CD4-positive, alpha-beta memory T cell (primary cell): ENCODE measurements around the gene TPI1. TPM values are rescaled to one million over a fixed set of nuclear protein-coding genes. Genes with fewer than 3 reads are reported as not detected.

Experiments used
- CTCF ChIA-PET: fragments of 350-600 bp; sonication (Branson Sonifier 250); formaldehyde crosslinking; loops from one replicate; lab custom pipeline; 2021; ENCODE audit warnings: inconsistent platforms; ENCODE audit not compliant: partially characterized antibody; lab: Charles Lee
- POLR2A ChIA-PET: fragments of 350-600 bp; sonication (Branson Sonifier 250); formaldehyde crosslinking; loops from one replicate; lab custom pipeline; 2021; ENCODE audit not compliant: partially characterized antibody; lab: Charles Lee
- DNase-seq, 5 donors: peaks; one replicate each; pipeline versions ENCODE4 v3.0.0 to v3.0.0-alpha.2; 2020 to 2022; ENCODE audit warnings: mixed read lengths in 1 of 5
- H3K27ac ChIP-seq: one replicate; pipeline ENCODE4 v1.7.0; 2013; ENCODE audit warnings: low read depth, low read length
- H3K27me3 ChIP-seq: 2 replicates; pipeline ENCODE4 v1.7.0; 2013; ENCODE audit warnings: mild to moderate bottlenecking, low read length, moderate library complexity; ENCODE audit not compliant: insufficient read depth
- H3K36me3 ChIP-seq: 2 replicates; pipeline ENCODE4 v1.7.0; 2013; ENCODE audit warnings: mild to moderate bottlenecking, low read length, moderate library complexity; ENCODE audit not compliant: insufficient read depth
- H3K4me1 ChIP-seq: 2 replicates; pipeline ENCODE4 v1.7.0; 2013; ENCODE audit warnings: mild to moderate bottlenecking, low read length, moderate library complexity; ENCODE audit not compliant: insufficient read depth
- H3K4me3 ChIP-seq, 2 donors: one replicate each; pipeline ENCODE4 v1.7.0; 2013; ENCODE audit warnings: low read length in 2 of 2, mild to moderate bottlenecking in 1 of 2
- H3K9me3 ChIP-seq, 2 donors: one replicate each; pipeline ENCODE4 v1.7.0; 2013; ENCODE audit warnings: low read length in 2 of 2, control low read depth in 1 of 2; ENCODE audit not compliant: control insufficient read depth in 1 of 2
- H3K27ac Mint-ChIP-seq, 7 donors: one replicate each; pipeline ENCODE4 v1.8.0; 2020 to 2021; ENCODE audit warnings: mixed read lengths in 7 of 7, mild to moderate bottlenecking in 6 of 7, inconsistent platforms in 3 of 7, moderate library complexity in 3 of 7
- H3K27me3 Mint-ChIP-seq, 2 donors: one replicate each; pipeline ENCODE4 v1.8.0; 2020 to 2021; ENCODE audit warnings: mixed read lengths in 2 of 2
- H3K36me3 Mint-ChIP-seq, 2 donors: one replicate each; pipeline ENCODE4 v1.8.0; 2020 to 2021; ENCODE audit warnings: mixed read lengths in 2 of 2, inconsistent platforms in 1 of 2, mild to moderate bottlenecking in 1 of 2
- H3K4me1 Mint-ChIP-seq, 4 donors: one replicate each; pipeline ENCODE4 v1.8.0; 2020 to 2021; ENCODE audit warnings: mixed read lengths in 4 of 4, mild to moderate bottlenecking in 1 of 4
- H3K4me3 Mint-ChIP-seq, 8 donors: one replicate each; pipeline ENCODE4 v1.8.0; 2020 to 2021; ENCODE audit warnings: mixed read lengths in 8 of 8, mild to moderate bottlenecking in 7 of 8, moderate library complexity in 6 of 8, inconsistent platforms in 3 of 8
- H3K9me3 Mint-ChIP-seq, 8 donors: one replicate each; pipeline ENCODE4 v1.8.0; 2020 to 2021; ENCODE audit warnings: mixed read lengths in 8 of 8, mild to moderate bottlenecking in 5 of 8, inconsistent platforms in 3 of 8, moderate library complexity in 1 of 8
- intact Hi-C: fragments of 100-400 bp; cut with micrococcal nuclease; formaldehyde crosslinking; loops from one replicate; pipeline ENCODE4 v1.15.1; 2023
- polyA plus RNA-seq, 2 donors: library from polyadenylated mRNA; unstranded; fragments of 300-500 nt; fragmentation: Illumina TruSeq; gene quantifications; one replicate each; pipeline ENCODE4 v1.2.3, GENCODE V29; 2021
- total RNA-seq, 2 experiments: library from RNA; stranded (reverse); gene quantifications; one replicate each; pipeline ENCODE4 v1.2.3, GENCODE V29; 2021

Gene TPI1
- total and polyA plus RNA-seq, 4 experiments from 2014 or later: 155 to 777 (median 368) TPM

- no peak overlapping the region for H3K4me3 Mint-ChIP-seq
- no peaks in the 10 kb centered on the region for H3K27me3 Mint-ChIP-seq
- Histone ChIP-seq H3K27ac (no peak overlapping the region), H3K36me3 (no peaks in the 10 kb centered on the region), H3K9me3 (no peaks in the 10 kb centered on the region), H3K4me1 (peaks cover 7% of the 10 kb centered on the region), H3K27me3 (no peaks in the 10 kb centered on the region), H3K4me3 (no peak overlapping the region)
- no peaks in the 10 kb centered on the region for H3K9me3 Mint-ChIP-seq
- peak in 1 of 5 donors; percentile 9 for DNase-seq
- no peaks in the 10 kb centered on the region for H3K36me3 Mint-ChIP-seq
- peaks cover 0 to 5% (median 2%) of the 10 kb centered on the region in 4 donors for H3K4me1 Mint-ChIP-seq
- no peak overlapping the region for H3K27ac Mint-ChIP-seq
- ChIA-PET POLR2A (interaction anchor here (0.6 to 2.4 kb wide), 3 partner anchors 11 to 28 kb away, joined by 3 to 10 read pairs (median 3); partner anchors contain the start of genes P3H3 and TPI1), CTCF (interaction anchor here (0.8 to 4.4 kb wide), 7 partner anchors 10 to 243 kb away, joined by 3 to 12 read pairs (median 6); partner anchors contain the start of genes CDCA3 and MLF2)
- intact Hi-C loops: no loop called here
These were observed 27.7 kb upstream of the TPI1 start for GRCh38 chr12:6839482-6840201.

- POLR2A ChIA-PET: interaction anchor here (1.4 to 2.4 kb wide), 2 partner anchors 11 to 27 kb away, joined by 3 to 10 read pairs; partner anchors contain the start of genes P3H3 and TPI1
- no peak overlapping the region for H3K4me3 Mint-ChIP-seq
- Histone ChIP-seq H3K36me3 (no peaks in the 10 kb centered on the region), H3K9me3 (no peaks in the 10 kb centered on the region), H3K4me1 (peaks cover 7% of the 10 kb centered on the region), H3K27me3 (no peaks in the 10 kb centered on the region), H3K27ac (no peak overlapping the region), H3K4me3 (no peak overlapping the region)
- no peaks in the 10 kb centered on the region for H3K9me3 Mint-ChIP-seq
- H3K27ac Mint-ChIP-seq: no peak overlapping the region
- peaks cover 0 to 4% (median 2%) of the 10 kb centered on the region in 4 donors for H3K4me1 Mint-ChIP-seq
- H3K27me3 Mint-ChIP-seq: no peaks in the 10 kb centered on the region
- DNase-seq: peak in 1 of 5 donors; percentile 9
- intact Hi-C loops: no loop called here
- CTCF ChIA-PET: interaction anchor here (1.5 to 4.4 kb wide), 3 partner anchors 15 to 88 kb away, joined by 3 to 12 read pairs (median 11); partner anchors contain the start of gene MLF2
- no peaks in the 10 kb centered on the region for H3K36me3 Mint-ChIP-seq
These were observed 27.0 kb upstream of the TPI1 start for GRCh38 chr12:6840330-6840729.

GRCh38 chr12:6840761-6841515 lies 26.4 kb upstream of the TPI1 start, which contains the start of gene GNB3:
Gene GNB3 (plus strand): TSS chr12:6840925. CDS start chr12:6841288, 363 bp downstream.
- Histone ChIP-seq H3K27ac (no peak within 1 kb of the TSS), H3K36me3 (no peaks in the 10 kb centered on the region), H3K27me3 (no peaks in the 10 kb centered on the region), H3K9me3 (no peaks in the 10 kb centered on the region), H3K4me1 (peaks cover 3% of the 10 kb centered on the region), H3K4me3 (no peak within 1 kb of the TSS)
- H3K4me3 Mint-ChIP-seq: no peak within 1 kb of the TSS
- H3K36me3 Mint-ChIP-seq: no peaks in the 10 kb centered on the region
- no peaks in the 10 kb centered on the region for H3K4me1 Mint-ChIP-seq
- no peak within 1 kb of the TSS for H3K27ac Mint-ChIP-seq
- no peaks in the 10 kb centered on the region for H3K9me3 Mint-ChIP-seq
- ChIA-PET POLR2A (interaction anchor here (1.5 to 2.4 kb wide), 2 partner anchors 10 to 12 kb away, joined by 4 to 10 read pairs; partner anchors contain the start of genes CDCA3 and P3H3), CTCF (interaction anchor here (2.9 to 4.4 kb wide), 2 partner anchors 16 to 88 kb away, joined by 11 to 12 read pairs; partner anchors contain the start of gene MLF2)
- intact Hi-C loops: no loop called here
- peak in 1 of 5 donors; percentile 10 for DNase-seq
- H3K27me3 Mint-ChIP-seq: no peaks in the 10 kb centered on the region

GRCh38 chr12:6842075-6842474 lies 25.3 kb upstream of the TPI1 start:
- POLR2A ChIA-PET: interaction anchor here (1.5 kb wide), 1 partner anchor 9 kb away, joined by 4 read pairs; the partner anchor contains the start of gene CDCA3
- intact Hi-C loops: no loop called here

GRCh38 chr12:6843118-6843902 lies 24.0 kb upstream of the TPI1 start:
- no peak overlapping the region for H3K4me3 ChIP-seq
- H3K4me1 Mint-ChIP-seq: no peaks in the 10 kb centered on the region
- H3K4me3 Mint-ChIP-seq: no peak overlapping the region
- no peaks in the 10 kb centered on the region for H3K9me3 Mint-ChIP-seq
- H3K27me3 ChIP-seq: no peaks in the 10 kb centered on the region
- no peak overlapping the region for H3K27ac Mint-ChIP-seq
- no peaks in the 10 kb centered on the region for H3K36me3 ChIP-seq
- no peaks in the 10 kb centered on the region for H3K4me1 ChIP-seq
- H3K9me3 ChIP-seq: no peaks in the 10 kb centered on the region
- intact Hi-C loops: no loop called here
- H3K27ac ChIP-seq: no peak overlapping the region
- POLR2A ChIA-PET: interaction anchor here (1.5 kb wide), 1 partner anchor 9 kb away, joined by 3 read pairs; the partner anchor contains the start of gene USP5
- H3K36me3 Mint-ChIP-seq: no peaks in the 10 kb centered on the region
- no peaks in the 10 kb centered on the region for H3K27me3 Mint-ChIP-seq
- peak in 1 of 5 donors; percentile 3 for DNase-seq
- CTCF ChIA-PET: interaction anchor here (1.2 to 4.4 kb wide), 6 partner anchors 9 to 90 kb away, joined by 3 to 12 read pairs (median 6); partner anchors contain the start of genes MLF2 and SPSB2

More at GRCh38 chr12:6842075-6842474, 25.3 kb upstream of the TPI1 start:
- Histone ChIP-seq H3K36me3 (no peaks in the 10 kb centered on the region), H3K4me1 (no peaks in the 10 kb centered on the region), H3K27me3 (no peaks in the 10 kb centered on the region), H3K27ac (no peak overlapping the region), H3K9me3 (no peaks in the 10 kb centered on the region), H3K4me3 (no peak overlapping the region)
- CTCF ChIA-PET: interaction anchor here (0.7 to 4.4 kb wide), 6 partner anchors 8 to 267 kb away, joined by 3 to 12 read pairs (median 4); partner anchors contain the start of genes C1RL and USP5
- DNase-seq: no peak
- Mint-ChIP-seq H3K27ac (no peak overlapping the region), H3K4me3 (no peak overlapping the region), H3K4me1 (no peaks in the 10 kb centered on the region), H3K27me3 (no peaks in the 10 kb centered on the region), H3K36me3 (no peaks in the 10 kb centered on the region), H3K9me3 (no peaks in the 10 kb centered on the region)

- no peak overlapping the region for H3K4me3 Mint-ChIP-seq
- no peak for DNase-seq
These were observed 21.9 kb upstream of the TPI1 start for GRCh38 chr12:6845395-6845794.

More at GRCh38 chr12:6845395-6845794, 21.9 kb upstream of the TPI1 start:
- Histone ChIP-seq H3K4me3 (no peak overlapping the region), H3K9me3 (no peaks in the 10 kb centered on the region), H3K36me3 (no peaks in the 10 kb centered on the region), H3K27ac (no peak overlapping the region), H3K4me1 (peaks cover under 1% of the 10 kb centered on the region), H3K27me3 (no peaks in the 10 kb centered on the region)
- Mint-ChIP-seq H3K27ac (no peak overlapping the region), H3K36me3 (no peaks in the 10 kb centered on the region), H3K27me3 (no peaks in the 10 kb centered on the region), H3K9me3 (no peaks in the 10 kb centered on the region), H3K4me1 (peaks cover 0 to 7% (median 0%) of the 10 kb centered on the region in 4 donors)
- intact Hi-C loops: no loop called here
- CTCF ChIA-PET: interaction anchor here (1.6 to 2.5 kb wide), 3 partner anchors 9 to 27 kb away, joined by 4 to 7 read pairs (median 4); partner anchors contain the start of gene SPSB2
- POLR2A ChIA-PET: no interaction called here
